Activated naive CD4-positive, alpha-beta T cell treated with anti-CD3 and anti-CD28 coated beads for 36 hours (primary cell): ENCODE results near the gene CYP27A1. TPM values are rescaled to one million over a fixed set of nuclear protein-coding genes. Genes with fewer than 3 reads are reported as not detected.

Source experiments
- CTCF ChIA-PET: fragments of 350-600 bp; sonication (Branson Sonifier 250); formaldehyde crosslinking; loops from one replicate; lab custom pipeline; 2021; ENCODE audit warnings: antibody characterized with exemption; lab: Charles Lee
- DNase-seq: peaks from one replicate; pipeline ENCODE4 v3.0.0-alpha.2; 2020
- H3K27ac Mint-ChIP-seq: one replicate; pipeline ENCODE4 v1.8.0; 2021; ENCODE audit warnings: mild to moderate bottlenecking, mixed read lengths
- H3K27me3 Mint-ChIP-seq: one replicate; pipeline ENCODE4 v1.8.0; 2021; ENCODE audit warnings: low read depth, mixed read lengths
- H3K36me3 Mint-ChIP-seq: one replicate; pipeline ENCODE4 v1.8.0; 2021; ENCODE audit warnings: low read depth, mixed read lengths
- H3K4me1 Mint-ChIP-seq: one replicate; pipeline ENCODE4 v1.8.0; 2021; ENCODE audit warnings: low read depth, mixed read lengths
- H3K4me3 Mint-ChIP-seq: one replicate; pipeline ENCODE4 v1.8.0; 2021; ENCODE audit warnings: mild to moderate bottlenecking, moderate library complexity, mixed read lengths
- H3K9me3 Mint-ChIP-seq: one replicate; pipeline ENCODE4 v1.8.0; 2021; ENCODE audit warnings: mixed read lengths
- intact Hi-C: fragments of 100-400 bp; cut with micrococcal nuclease; formaldehyde crosslinking; loops from one replicate; pipeline ENCODE4 v1.15.1; 2023
- total RNA-seq, 2 experiments: library from RNA; stranded (reverse); gene quantifications; one replicate each; pipeline ENCODE4 v1.2.3, GENCODE V29; 2021

CYP27A1 gene
- total RNA-seq, 2 experiments from 2014 or later = not detected

- peaks cover 3% of the 10 kb centered on the region for H3K27me3 Mint-ChIP-seq
- CTCF ChIA-PET = interaction anchor here (1.1 kb wide), 1 partner anchor 33 kb away, joined by 6 read pairs; no protein-coding TSS in a partner anchor
Observed at GRCh38 chr2:218814540-218815243, 32.7 kb downstream of the CYP27A1 start.

GRCh38 chr2:218815244-218815637, 33.3 kb downstream of the CYP27A1 start:
- Mint-ChIP-seq H3K4me3 (no peak overlapping the region), H3K27ac (no peak overlapping the region), H3K36me3 (no peaks in the 10 kb centered on the region), H3K4me1 (no peaks in the 10 kb centered on the region), H3K9me3 (no peaks in the 10 kb centered on the region), H3K27me3 (peaks cover 3% of the 10 kb centered on the region)
- intact Hi-C loops = no loop called here
- no peak for DNase-seq
- CTCF ChIA-PET = interaction anchor here (1.1 kb wide), 1 partner anchor 32 kb away, joined by 6 read pairs; no protein-coding TSS in a partner anchor

More at GRCh38 chr2:218814540-218815243, 32.7 kb downstream of the CYP27A1 start:
- no peaks in the 10 kb centered on the region for H3K4me1 Mint-ChIP-seq
- H3K36me3 Mint-ChIP-seq = no peaks in the 10 kb centered on the region
- H3K4me3 Mint-ChIP-seq = no peak overlapping the region
- no peaks in the 10 kb centered on the region for H3K9me3 Mint-ChIP-seq
- no peak overlapping the region for H3K27ac Mint-ChIP-seq
- intact Hi-C loops = no loop called here
- DNase-seq = no peak

GRCh38 chr2:218815649-218816048, 33.7 kb downstream of the CYP27A1 start:
- H3K4me1 Mint-ChIP-seq = no peaks in the 10 kb centered on the region
- peaks cover 3% of the 10 kb centered on the region for H3K27me3 Mint-ChIP-seq
- no peak overlapping the region for H3K4me3 Mint-ChIP-seq
- intact Hi-C loops = no loop called here
- CTCF ChIA-PET = interaction anchor here (1.1 kb wide), 1 partner anchor 32 kb away, joined by 6 read pairs; no protein-coding TSS in a partner anchor
- H3K9me3 Mint-ChIP-seq = no peaks in the 10 kb centered on the region
- DNase-seq = no peak
- no peak overlapping the region for H3K27ac Mint-ChIP-seq
- no peaks in the 10 kb centered on the region for H3K36me3 Mint-ChIP-seq

GRCh38 chr2:218816561-218817011, 34.6 kb downstream of the CYP27A1 start:
- CTCF ChIA-PET = no interaction called here
- no peaks in the 10 kb centered on the region for H3K9me3 Mint-ChIP-seq
- intact Hi-C loops = no loop called here

GRCh38 chr2:218819093-218819492, 37.1 kb downstream of the CYP27A1 start:
- intact Hi-C loops = no loop called here
- H3K9me3 Mint-ChIP-seq = no peaks in the 10 kb centered on the region
- CTCF ChIA-PET = no interaction called here
- no peak for DNase-seq
- H3K4me1 Mint-ChIP-seq = no peaks in the 10 kb centered on the region
- no peak overlapping the region for H3K27ac Mint-ChIP-seq
- H3K27me3 Mint-ChIP-seq = peaks cover 6% of the 10 kb centered on the region
- no peaks in the 10 kb centered on the region for H3K36me3 Mint-ChIP-seq
- no peak overlapping the region for H3K4me3 Mint-ChIP-seq

More at GRCh38 chr2:218816561-218817011, 34.6 kb downstream of the CYP27A1 start:
- Mint-ChIP-seq H3K4me1 (no peaks in the 10 kb centered on the region), H3K27ac (no peak overlapping the region), H3K36me3 (no peaks in the 10 kb centered on the region), H3K27me3 (peaks cover 5% of the 10 kb centered on the region), H3K4me3 (no peak overlapping the region)
- no peak for DNase-seq

- no peak overlapping the region for H3K4me3 Mint-ChIP-seq
- H3K9me3 Mint-ChIP-seq = no peaks in the 10 kb centered on the region
- CTCF ChIA-PET = interaction anchor here (1.3 kb wide), 1 partner anchor 162 kb away, joined by 4 read pairs; the partner anchor contains the start of genes BCS1L and ZNF142
- DNase-seq = no peak
- H3K4me1 Mint-ChIP-seq = no peaks in the 10 kb centered on the region
- intact Hi-C loops = no loop called here
- H3K27ac Mint-ChIP-seq = no peak overlapping the region
- no peaks in the 10 kb centered on the region for H3K36me3 Mint-ChIP-seq
- peaks cover 6% of the 10 kb centered on the region for H3K27me3 Mint-ChIP-seq
Observed at GRCh38 chr2:218820746-218821369, 38.9 kb downstream of the CYP27A1 start.

GRCh38 chr2:218821605-218822211, 39.8 kb downstream of the CYP27A1 start:
- H3K4me3 Mint-ChIP-seq = no peak overlapping the region
- no peaks in the 10 kb centered on the region for H3K4me1 Mint-ChIP-seq
- H3K36me3 Mint-ChIP-seq = no peaks in the 10 kb centered on the region
- no peaks in the 10 kb centered on the region for H3K9me3 Mint-ChIP-seq
- H3K27ac Mint-ChIP-seq = no peak overlapping the region
- intact Hi-C loops = no loop called here
- DNase-seq = no peak
- CTCF ChIA-PET = no interaction called here
- H3K27me3 Mint-ChIP-seq = peaks cover 5% of the 10 kb centered on the region

GRCh38 chr2:218822622-218823021, 40.7 kb downstream of the CYP27A1 start:
- Mint-ChIP-seq H3K27me3 (peaks cover 3% of the 10 kb centered on the region), H3K36me3 (no peaks in the 10 kb centered on the region), H3K9me3 (no peaks in the 10 kb centered on the region), H3K4me1 (no peaks in the 10 kb centered on the region), H3K27ac (no peak overlapping the region), H3K4me3 (no peak overlapping the region)
- intact Hi-C loops = no loop called here
- no peak for DNase-seq
- CTCF ChIA-PET = no interaction called here

GRCh38 chr2:218823196-218823855, 41.4 kb downstream of the CYP27A1 start:
- Mint-ChIP-seq H3K4me3 (no peak overlapping the region), H3K36me3 (no peaks in the 10 kb centered on the region), H3K27me3 (peaks cover 3% of the 10 kb centered on the region), H3K9me3 (no peaks in the 10 kb centered on the region), H3K27ac (no peak overlapping the region), H3K4me1 (no peaks in the 10 kb centered on the region)
- CTCF ChIA-PET = no interaction called here
- intact Hi-C loops = no loop called here
- no peak for DNase-seq

- DNase-seq = no peak
- Mint-ChIP-seq H3K36me3 (no peaks in the 10 kb centered on the region), H3K4me3 (no peak overlapping the region), H3K27me3 (peaks cover 3% of the 10 kb centered on the region), H3K27ac (no peak overlapping the region), H3K9me3 (no peaks in the 10 kb centered on the region), H3K4me1 (no peaks in the 10 kb centered on the region)
- intact Hi-C loops = no loop called here
- CTCF ChIA-PET = no interaction called here
Observed at GRCh38 chr2:218824004-218824403, 42.1 kb downstream of the CYP27A1 start.

GRCh38 chr2:218826791-218827190, 44.8 kb downstream of the CYP27A1 start:
- no peak for DNase-seq
- H3K27me3 Mint-ChIP-seq = peaks cover 11% of the 10 kb centered on the region
- no peaks in the 10 kb centered on the region for H3K4me1 Mint-ChIP-seq
- intact Hi-C loops = no loop called here
- no peaks in the 10 kb centered on the region for H3K36me3 Mint-ChIP-seq
- H3K4me3 Mint-ChIP-seq = no peak overlapping the region
- CTCF ChIA-PET = interaction anchor here (1.4 kb wide), 1 partner anchor 100 kb away, joined by 3 read pairs; no protein-coding TSS in a partner anchor
- H3K27ac Mint-ChIP-seq = no peak overlapping the region
- H3K9me3 Mint-ChIP-seq = no peaks in the 10 kb centered on the region
